H1 (cell line): Measurements from ENCODE around the gene IL5. TPM values are rescaled to one million over a fixed set of nuclear protein-coding genes. Genes with fewer than 3 reads are reported as not detected.

Experiments used
- CTCF ChIA-PET: fragments of 300-600 bp; sonication (Branson Sonifier 250); formaldehyde crosslinking; loops from one replicate; lab custom pipeline; 2021; ENCODE audit not compliant: partially characterized antibody; lab: Charles Lee
- POLR2A ChIA-PET: fragments of 300-600 bp; sonication (Branson Sonifier 250); formaldehyde crosslinking; loops from one replicate; lab custom pipeline; 2021; ENCODE audit warnings: inconsistent platforms; ENCODE audit not compliant: partially characterized antibody; lab: Charles Lee
- DNase-seq, 2 experiments: peaks; one replicate each; pipeline versions ENCODE4 v3.0.0 to v3.0.0-alpha.2; 2010 to 2022; ENCODE audit warnings: low spot score in 2 of 2, low read depth in 1 of 2, mixed read lengths in 1 of 2
- FAIRE-seq: peaks from 2 replicates; lab custom pipeline; 2011; peaks lifted over from hg19 to GRCh38; lab: Jason Lieb, UNC
- H2AFZ ChIP-seq: 2 replicates; pipeline ENCODE4 v1.8.1; 2012; ENCODE audit warnings: low read length, inconsistent platforms
- H2AK5ac ChIP-seq: 2 replicates; pipeline ENCODE4 v1.6.1; 2013; ENCODE audit warnings: low read depth, low read length
- H2BK120ac ChIP-seq: replicated peaks from 2 replicates; pipeline ENCODE3; 2013; ENCODE audit warnings: low read depth, low read length, inconsistent platforms
- H2BK12ac ChIP-seq: 2 replicates; pipeline ENCODE4 v1.6.1; 2013; ENCODE audit warnings: low read depth, low read length
- H2BK15ac ChIP-seq: 2 replicates; pipeline ENCODE4 v1.6.1; 2013; ENCODE audit warnings: low read length
- H2BK20ac ChIP-seq: 2 replicates; pipeline ENCODE4 v1.6.1; 2013; ENCODE audit warnings: low read length
- H2BK5ac ChIP-seq: 2 replicates; pipeline ENCODE4 v1.6.1; 2013; ENCODE audit warnings: low read depth, low read length
- H3K14ac ChIP-seq: 2 replicates; pipeline ENCODE4 v1.6.1; 2013; ENCODE audit warnings: inconsistent platforms; ENCODE audit not compliant: insufficient read length
- H3K18ac ChIP-seq: 2 replicates; pipeline ENCODE4 v1.6.1; 2013; ENCODE audit warnings: low read length; ENCODE audit errors: extremely low read depth
- H3K23ac ChIP-seq: 2 replicates; pipeline ENCODE4 v1.6.1; 2013; ENCODE audit warnings: inconsistent platforms; ENCODE audit not compliant: insufficient read length
- H3K23me2 ChIP-seq: 2 replicates; pipeline ENCODE4 v1.6.1; 2013; ENCODE audit warnings: low read depth, low read length
- H3K27ac ChIP-seq: 2 replicates; pipeline ENCODE4 v1.6.1; 2011; ENCODE audit warnings: low read depth, low read length, inconsistent platforms
- H3K27me3 ChIP-seq, 4 experiments: replicated peaks in 1 of 4; 1 replicate in 1 of 4; 2 replicates in 3 of 4; pipeline versions ENCODE4 v1.6.1 to v1.8.1; 2011 to 2013; ENCODE audit warnings: low read length in 3 of 4, mild to moderate bottlenecking in 3 of 4, inconsistent platforms in 2 of 4, mixed read lengths in 2 of 4, moderate library complexity in 1 of 4; ENCODE audit not compliant: control insufficient read depth in 3 of 4, insufficient read depth in 3 of 4; ENCODE audit errors: extremely low read depth in 1 of 4
- H3K36me3 ChIP-seq, 4 experiments: 2 replicates each; pipeline versions ENCODE4 v1.6.1 to v1.8.1; 2011 to 2013; ENCODE audit warnings: mild to moderate bottlenecking in 4 of 4, low read length in 3 of 4, moderate library complexity in 2 of 4, control low read depth in 1 of 4, inconsistent platforms in 1 of 4; ENCODE audit not compliant: insufficient read depth in 4 of 4, control insufficient read depth in 2 of 4
- H3K4ac ChIP-seq: replicated peaks from 2 replicates; pipeline ENCODE3; 2013; ENCODE audit warnings: low read length, low read depth, mixed read lengths, inconsistent platforms; ENCODE audit not compliant: insufficient read length
- H3K4me1 ChIP-seq, 4 experiments: replicated peaks in 1 of 4; 1 replicate in 1 of 4; 2 replicates in 3 of 4; pipeline versions ENCODE4 v1.6.1 to v1.8.1; 2011 to 2013; ENCODE audit warnings: low read length in 3 of 4, inconsistent platforms in 2 of 4, mixed read lengths in 1 of 4; ENCODE audit not compliant: insufficient read depth in 4 of 4, control insufficient read depth in 3 of 4
- H3K4me2 ChIP-seq, 2 experiments: 2 replicates each; pipeline versions ENCODE4 v1.6.1 to v1.8.1; 2011 to 2013; ENCODE audit warnings: low read depth in 2 of 2, low read length in 2 of 2, control low read depth in 1 of 2, inconsistent platforms in 1 of 2, mild to moderate bottlenecking in 1 of 2; ENCODE audit not compliant: insufficient read depth in 1 of 2
- H3K4me3 ChIP-seq, 4 experiments: fragments of 200-600, 300-600 bp in 1 of 4; sonication (generic), shearing (Covaris generic), sonication (Bioruptor Twin) in 1 of 4; 2 replicates each; pipeline versions ENCODE4 v1.5.1 to v1.8.1; 2011 to 2016; ENCODE audit warnings: low read length in 4 of 4, low read depth in 3 of 4, control low read depth in 2 of 4, inconsistent platforms in 2 of 4, mild to moderate bottlenecking in 2 of 4, mixed read lengths in 1 of 4, moderate library complexity in 1 of 4; ENCODE audit not compliant: insufficient read depth in 2 of 4; ENCODE audit errors: extremely low read depth in 1 of 4
- H3K56ac ChIP-seq: replicated peaks from 2 replicates; pipeline ENCODE3; 2013; ENCODE audit warnings: low read depth, mild to moderate bottlenecking, mixed read lengths, low read length, inconsistent platforms; ENCODE audit not compliant: insufficient read length
- H3K79me1 ChIP-seq: 2 replicates; pipeline ENCODE4 v1.6.1; 2013; ENCODE audit warnings: low read depth, low read length, control low read depth
- H3K79me2 ChIP-seq, 2 experiments: 2 replicates each; pipeline versions ENCODE4 v1.6.1 to v1.8.1; 2012 to 2013; ENCODE audit warnings: low read length in 2 of 2, mild to moderate bottlenecking in 2 of 2, inconsistent platforms in 1 of 2; ENCODE audit not compliant: insufficient read depth in 2 of 2, control insufficient read depth in 1 of 2
- H3K9ac ChIP-seq, 4 experiments: replicated peaks in 1 of 4; 1 replicate in 1 of 4; 2 replicates in 3 of 4; pipeline versions ENCODE4 v1.6.1 to v1.8.1; 2011 to 2013; ENCODE audit warnings: low read depth in 3 of 4, low read length in 3 of 4, control low read depth in 2 of 4, mild to moderate bottlenecking in 2 of 4, moderate library complexity in 2 of 4, inconsistent platforms in 1 of 4; ENCODE audit errors: extremely low read depth in 1 of 4
- H3K9me3 ChIP-seq, 2 experiments: 2 replicates each; pipeline versions ENCODE4 v1.6.1 to v1.8.1; 2012 to 2013; ENCODE audit warnings: mild to moderate bottlenecking in 2 of 2, moderate library complexity in 2 of 2, control low read depth in 1 of 2, inconsistent platforms in 1 of 2, low read depth in 1 of 2, low read length in 1 of 2, mixed read lengths in 1 of 2; ENCODE audit not compliant: insufficient read depth in 2 of 2
- H4K20me1 ChIP-seq, 2 experiments: replicated peaks in 1 of 2; 2 replicates each; pipeline versions ENCODE3 to v1.8.1; 2011 to 2013; ENCODE audit warnings: inconsistent platforms in 2 of 2, low read length in 2 of 2, mild to moderate bottlenecking in 1 of 2; ENCODE audit not compliant: insufficient read depth in 2 of 2, control insufficient read depth in 1 of 2
- H4K5ac ChIP-seq: 2 replicates; pipeline ENCODE4 v1.6.1; 2013; ENCODE audit warnings: low read length, low read depth, mixed read lengths, inconsistent platforms; ENCODE audit not compliant: insufficient read length
- H4K8ac ChIP-seq: 2 replicates; pipeline ENCODE4 v1.8.0; 2013; ENCODE audit warnings: mild to moderate bottlenecking, moderate library complexity, low read length, inconsistent platforms; ENCODE audit not compliant: insufficient read depth; ENCODE audit errors: extremely low read depth
- H4K91ac ChIP-seq: replicated peaks from 2 replicates; pipeline ENCODE3; 2013; ENCODE audit warnings: low read length, mixed read lengths, inconsistent platforms; ENCODE audit not compliant: insufficient read length
- BACH1 ChIP-seq: IDR thresholded peaks from 2 replicates; pipeline ENCODE4 v1.6.1; 2012; ENCODE audit warnings: low read length, improper control_type of control experiment
- CHD1 ChIP-seq: IDR thresholded peaks from 2 replicates; pipeline ENCODE4 v1.6.1; 2012; ENCODE audit warnings: low read depth, low read length, improper control_type of control experiment
- E2F6 ChIP-seq: IDR thresholded peaks from 2 replicates; pipeline ENCODE4 v1.6.1; 2012; ENCODE audit warnings: inconsistent platforms
- GTF2F1 ChIP-seq: IDR thresholded peaks from 2 replicates; pipeline ENCODE4 v1.6.1; 2012; ENCODE audit warnings: low read depth, low read length, improper control_type of control experiment, borderline replicate concordance
- NRF1 ChIP-seq: IDR thresholded peaks from 2 replicates; pipeline ENCODE4 v1.6.1; 2011; ENCODE audit warnings: mild to moderate bottlenecking, low read depth, low read length, improper control_type of control experiment
- POLR2A ChIP-seq, 2 experiments: IDR thresholded peaks; 1 replicate in 1 of 2; 2 replicates in 1 of 2; pipeline ENCODE4 v1.6.1; 2011; ENCODE audit warnings: low read depth in 2 of 2, low read length in 2 of 2, mild to moderate bottlenecking in 2 of 2; ENCODE audit errors: control extremely low read depth in 1 of 2
- POU5F1 ChIP-seq: IDR thresholded peaks from 2 replicates; pipeline ENCODE4 v1.6.1; 2011; ENCODE audit warnings: low read depth, mild to moderate bottlenecking, low read length, moderate library complexity
- RBBP5 ChIP-seq: IDR thresholded peaks from 2 replicates; pipeline ENCODE4 v1.7.1; 2012; ENCODE audit warnings: low read depth, mild to moderate bottlenecking, inconsistent platforms, low read length, moderate library complexity, borderline replicate concordance
- RNF2 ChIP-seq: fragments of 200-900, 300-1000 bp; sonication (generic); IDR thresholded peaks from 2 replicates; pipeline ENCODE4 v1.7.1; 2016; ENCODE audit warnings: borderline replicate concordance, low read depth, mild to moderate bottlenecking, antibody characterized with exemption, low read length; ENCODE audit not compliant: poor library complexity, severe bottlenecking; ENCODE audit errors: missing control alignments
- SIN3A ChIP-seq, 2 experiments: IDR thresholded peaks in 1 of 2; conservative IDR thresholded peaks in 1 of 2; 2 replicates each; pipeline ENCODE4 v1.6.1; 2011 to 2012; ENCODE audit warnings: low read length in 2 of 2, improper control_type of control experiment in 1 of 2, low read depth in 1 of 2, mild to moderate bottlenecking in 1 of 2
- YY1 ChIP-seq: IDR thresholded peaks from 2 replicates; pipeline ENCODE4 v1.6.1; 2011; ENCODE audit warnings: low read depth, mild to moderate bottlenecking, low read length
- WGBS, 2 experiments: shearing (Covaris generic) in 1 of 2; methylation state at CpG; one replicate each; pipeline versions ENCODE4 v1.1.6 to v1.1.7; 2013 to 2015; ENCODE audit warnings: low lambda C conversion rate in 2 of 2, mixed read lengths in 2 of 2, inconsistent platforms in 1 of 2, low coverage in 1 of 2, missing lambda C conversion rate in 1 of 2; ENCODE audit not compliant: insufficient replicate concordance in 2 of 2, insufficient coverage in 1 of 2, insufficient read length in 1 of 2; ENCODE audit errors: extremely low coverage in 1 of 2, missing lambda C conversion rate in 1 of 2; 5-methylcytosine and 5-hydroxymethylcytosine counted together
- polyA plus RNA-seq, 7 experiments: library from polyadenylated mRNA; depleted of rRNA in 3 of 7; stranded (reverse) in 5 of 7; unstranded in 2 of 7; fragments of >200 nt in 5 of 7; fragments of 200-250 nt in 2 of 7; gene quantifications; 1 replicate in 5 of 7; 2 replicates in 1 of 7; 4 replicates in 1 of 7; pipeline versions ENCODE4 v1.2.1 to v1.2.3, GENCODE V29; 2011 to 2013; ENCODE audit warnings: missing spikeins in 2 of 7, mixed read lengths in 2 of 7
- total RNA-seq: library from RNA; stranded (reverse); fragmentation: NEBNext Ultra II Directional; extraction: Animal tissue kit (Norgen Biotek cat#: 25700); gene quantifications from 2 replicates; pipeline ENCODE4 v1.2.1, GENCODE V29; 2021

IL5 gene
- total and polyA plus RNA-seq, 2 of the 8 experiments (the other 6 are each of a cell fraction or from before 2014, with no cell fraction given): not detected

- no peak overlapping the region for H3K23ac ChIP-seq
- FAIRE-seq: no peak
- H2AFZ ChIP-seq: no peak overlapping the region
Measured at GRCh38 chr5:132539716-132540115, 3.6 kb downstream of the IL5 start.

More at GRCh38 chr5:132539716-132540115, 3.6 kb downstream of the IL5 start:
- H3K56ac ChIP-seq: no peak overlapping the region
- H2BK5ac ChIP-seq: no peak overlapping the region
- H3K9ac ChIP-seq: no peak overlapping the region
- H4K5ac ChIP-seq: no peak overlapping the region
- H2BK15ac ChIP-seq: no peak overlapping the region
- no peak overlapping the region for H2BK20ac ChIP-seq
- H3K4me1 ChIP-seq: no peaks in the 10 kb centered on the region; a peak in 1 of 7 replicates
- no peaks in the 10 kb centered on the region for H3K27me3 ChIP-seq
- no peak overlapping the region for H2AK5ac ChIP-seq
- WGBS, 2 experiments: 83 to 100% methylated on average over 1 to 4 of the region's 4 CpGs
- H3K4ac ChIP-seq: no peak overlapping the region
- H4K8ac ChIP-seq: no peak overlapping the region
- no peaks in the 10 kb centered on the region for H3K79me1 ChIP-seq
- H3K9me3 ChIP-seq: no peaks in the 10 kb centered on the region
- TF ChIP-seq POU5F1 (no peak), YY1 (no peak), POLR2A (IDR thresholded peaks at IDR 0.05; ENCODE audit: control extremely low read depth in 1 of 2, low read depth in 2 of 2, low read length in 2 of 2) (no peak), E2F6 (no peak), NRF1 (no peak), RBBP5 (no peak), BACH1 (no peak), RNF2 (no peak), CHD1 (no peak), GTF2F1 (no peak), SIN3A (conservative IDR thresholded peaks at IDR 0.05 in 1 of 2, IDR thresholded peaks at IDR 0.05 in 1 of 2; ENCODE audit: low read depth in 1 of 2, low read length in 2 of 2) (no peak)
- no peaks in the 10 kb centered on the region for H3K36me3 ChIP-seq
- no peak overlapping the region for H2BK120ac ChIP-seq
- H4K91ac ChIP-seq: no peak overlapping the region
- no peak overlapping the region for H3K4me2 ChIP-seq
- ChIA-PET CTCF (interaction anchor here (1.2 to 1.7 kb wide), 2 partner anchors 8 to 13 kb away, joined by 3 to 16 read pairs; no protein-coding TSS in a partner anchor), POLR2A (no interaction called here)
- H3K79me2 ChIP-seq: no peaks in the 10 kb centered on the region
- no peak overlapping the region for H3K4me3 ChIP-seq
- no peak overlapping the region for H3K18ac ChIP-seq
- no peak overlapping the region for H3K14ac ChIP-seq
- no peaks in the 10 kb centered on the region; the same call in 1 of the 2 replicates for H3K23me2 ChIP-seq
- no peak for DNase-seq
- H3K27ac ChIP-seq: no peak overlapping the region
- no peak overlapping the region for H2BK12ac ChIP-seq
- H4K20me1 ChIP-seq: no peaks in the 10 kb centered on the region
